NCI-H2107 (cell line): Measurements from ENCODE around the gene CDH2.
A peak's percentile ranks its signal among the peaks of the same experiment; 100 is the strongest.

Experiments used
- DNase-seq: peaks from one replicate; lab custom pipeline; 2025; lab: John Stamatoyannopoulos, UW

CDH2 gene

DNA sequence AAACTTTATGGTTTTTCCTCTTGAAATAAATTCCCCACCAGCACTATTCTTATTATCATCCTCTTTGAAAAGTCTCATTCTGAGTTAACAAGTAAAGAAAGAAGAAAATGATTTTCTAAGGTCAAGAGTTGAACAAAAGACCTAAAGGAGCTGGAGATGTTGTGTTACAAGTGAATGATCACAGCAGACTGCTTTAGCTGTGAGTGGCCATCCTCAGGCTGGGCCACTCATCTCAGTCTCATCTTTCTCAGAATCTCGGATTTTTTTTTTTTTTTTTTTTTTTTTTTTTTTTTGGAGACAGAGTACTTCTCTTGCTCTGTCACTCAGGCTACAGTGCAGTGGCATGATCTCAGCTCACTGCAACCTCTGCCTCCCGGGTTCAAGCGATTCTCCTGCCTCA is 133.3 kb downstream of the CDH2 start:
- DNase-seq = no peak

DNA sequence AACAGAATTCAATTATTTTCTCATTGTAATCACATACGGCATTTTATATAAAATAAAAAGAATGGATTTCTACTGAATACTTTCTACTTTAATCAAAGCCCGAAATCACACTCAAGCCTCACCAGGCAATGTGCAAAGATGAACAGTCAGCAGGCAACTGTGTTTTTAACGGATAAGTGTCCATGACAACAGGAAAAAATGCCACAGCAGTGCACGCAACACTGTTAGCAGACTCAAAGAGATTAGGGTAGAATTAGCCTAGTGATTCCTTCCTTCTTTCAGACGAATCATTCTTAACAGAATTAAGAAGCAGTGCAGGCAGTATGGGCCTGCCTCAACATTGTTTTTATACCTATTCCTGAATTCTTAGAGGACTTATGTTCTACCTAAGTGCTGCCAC is 135.6 kb downstream of the CDH2 start:
- DNase-seq = no peak

DNA sequence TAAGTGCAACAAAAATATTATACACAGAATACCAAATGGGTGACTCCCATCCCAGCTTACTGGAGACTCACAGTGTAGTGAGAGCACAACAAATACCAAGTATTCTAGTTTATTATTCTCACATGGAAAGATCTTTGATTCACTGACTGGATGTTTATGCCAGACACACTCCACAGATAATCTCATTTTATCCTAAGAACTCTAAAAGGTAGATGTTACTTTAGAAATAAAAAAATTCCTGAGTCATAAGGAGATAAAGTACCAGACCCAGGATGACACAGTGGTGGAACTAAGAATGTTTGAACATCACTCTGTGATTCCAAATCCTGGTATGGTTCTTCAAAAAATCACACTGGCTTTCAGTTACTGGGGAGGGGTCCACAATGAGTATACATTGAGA is 136.2 kb downstream of the CDH2 start:
- no peak for DNase-seq

DNA sequence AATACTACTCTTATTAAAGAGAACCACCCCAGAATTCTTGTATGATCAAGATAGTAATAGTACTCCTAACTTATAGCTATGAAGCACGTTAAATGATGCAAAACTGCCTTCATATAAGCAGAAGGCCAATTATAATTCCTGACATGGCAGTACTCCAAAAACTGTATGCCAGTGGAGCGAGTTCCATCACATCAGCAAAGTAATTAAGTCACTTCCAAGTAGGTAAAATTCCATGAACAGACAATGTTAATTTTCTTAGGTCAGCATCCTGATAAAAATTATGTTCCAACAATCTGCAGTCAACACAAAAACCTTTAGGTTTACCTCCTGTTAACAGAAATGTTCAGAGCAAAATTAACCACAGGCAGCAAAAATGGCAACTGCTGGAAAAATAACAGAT is 136.7 kb downstream of the CDH2 start:
- DNase-seq = no peak

DNA sequence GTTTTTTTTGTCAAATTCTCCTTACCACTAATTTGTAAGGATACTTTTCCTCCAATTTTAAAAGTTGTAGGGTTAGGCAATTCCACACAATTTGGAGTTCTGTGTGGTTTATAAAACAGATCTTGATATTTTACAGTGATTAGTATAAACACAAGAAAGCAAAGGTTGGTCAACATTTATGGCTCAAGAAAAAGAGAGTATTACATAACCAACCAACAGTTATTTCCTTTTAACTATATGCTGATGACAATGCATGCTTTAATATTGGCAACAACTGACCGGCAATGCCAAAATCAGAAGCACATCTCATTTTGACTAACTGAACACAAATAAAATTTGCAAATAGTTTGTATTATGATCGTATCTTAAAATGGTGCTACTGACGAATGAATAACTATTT is 137.2 kb downstream of the CDH2 start:
- no peak for DNase-seq

DNA sequence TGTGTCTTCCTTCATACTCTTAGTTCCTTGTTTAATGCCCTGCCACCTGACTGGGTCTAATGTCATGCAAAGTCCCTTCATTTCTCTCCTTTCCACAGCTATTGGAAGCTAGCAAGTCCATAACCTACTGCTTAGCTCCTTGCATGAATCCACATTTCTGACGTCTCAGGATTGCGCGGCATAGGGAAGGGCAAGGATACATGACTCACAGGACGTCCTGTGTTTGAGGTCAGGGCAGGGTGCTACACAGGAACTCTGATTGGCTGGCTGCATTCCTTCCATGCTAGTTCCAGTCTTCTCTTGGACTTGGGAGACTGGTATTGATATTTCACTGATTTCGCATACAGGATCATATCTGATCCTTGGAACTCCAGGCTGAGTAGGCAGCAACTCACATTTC is 137.9 kb downstream of the CDH2 start:
- DNase-seq = no peak

DNA sequence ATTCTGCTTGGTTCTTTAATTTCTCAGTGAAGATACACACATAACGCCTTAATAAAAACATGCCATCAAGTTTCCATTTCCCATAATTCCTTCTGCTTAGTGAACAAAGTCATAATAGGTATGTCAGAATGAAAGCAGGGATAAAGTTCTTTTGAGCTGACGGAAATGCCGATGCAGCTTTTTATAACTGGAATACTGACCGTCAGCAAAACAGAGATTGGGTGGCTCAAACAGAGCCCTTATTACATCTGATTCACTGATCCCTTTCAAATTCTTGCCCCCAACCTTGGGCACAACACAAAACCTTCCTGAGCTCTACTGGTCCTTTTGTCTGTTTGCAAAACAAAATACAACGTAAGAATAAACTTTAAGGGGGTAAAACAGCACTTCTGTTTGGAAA is 140.4 kb downstream of the CDH2 start:
- no peak for DNase-seq

DNA sequence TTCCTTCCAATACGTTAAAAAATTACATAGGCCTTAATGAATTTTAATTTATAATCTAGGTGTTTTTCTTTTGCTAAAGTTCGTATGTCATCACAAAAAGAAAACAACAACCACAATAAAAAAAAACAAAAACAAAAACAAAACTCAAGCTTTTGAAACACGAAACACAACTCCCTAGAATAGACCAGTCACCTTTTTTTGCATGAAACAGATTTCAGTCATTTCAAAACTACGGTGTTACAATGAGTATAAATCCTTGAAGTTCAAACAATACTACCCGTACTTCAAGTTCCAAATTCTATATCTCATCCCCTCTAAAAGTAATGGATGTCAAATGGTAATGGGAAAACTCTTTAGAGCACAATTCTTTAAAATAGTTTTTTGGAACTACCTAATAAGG is 142.4 kb downstream of the CDH2 start:
- no peak for DNase-seq

DNA sequence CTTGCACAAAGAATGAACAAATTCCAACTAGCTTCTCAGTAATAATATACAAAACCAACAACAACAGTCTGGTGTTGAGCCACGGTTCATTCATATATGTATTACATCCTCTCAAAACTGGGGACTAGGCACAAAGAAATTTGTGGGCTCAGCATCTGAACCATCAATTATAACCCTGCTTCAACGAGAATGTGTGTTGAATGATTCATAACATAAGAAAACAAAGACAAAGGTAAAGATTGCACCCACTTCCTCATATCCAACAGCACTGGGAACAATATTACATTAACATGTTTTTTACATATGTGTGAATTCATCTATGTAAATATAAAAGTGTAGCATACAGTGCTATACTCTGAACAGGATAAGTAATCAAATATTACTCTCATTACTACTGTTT is 144.8 kb downstream of the CDH2 start:
- DNase-seq = no peak

DNA sequence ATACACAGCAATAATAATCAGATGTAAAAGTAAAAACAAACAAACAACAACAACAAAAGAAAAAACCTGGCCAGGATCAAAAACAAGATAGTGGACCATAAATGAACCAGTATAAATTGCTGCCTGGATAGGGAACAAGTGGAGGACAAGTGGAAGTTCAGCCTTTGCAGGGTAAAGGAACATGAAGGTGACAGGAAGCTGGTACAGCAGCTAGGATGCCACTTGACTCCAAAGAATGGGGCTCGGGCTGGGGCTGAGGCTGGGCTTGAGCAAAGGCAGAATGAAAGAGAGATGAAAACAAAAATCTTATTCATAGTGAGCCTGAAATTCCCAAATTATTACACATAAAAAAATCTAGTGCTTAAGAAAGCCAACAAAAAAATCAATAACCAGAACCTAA is 146.5 kb downstream of the CDH2 start:
- no peak for DNase-seq

DNA sequence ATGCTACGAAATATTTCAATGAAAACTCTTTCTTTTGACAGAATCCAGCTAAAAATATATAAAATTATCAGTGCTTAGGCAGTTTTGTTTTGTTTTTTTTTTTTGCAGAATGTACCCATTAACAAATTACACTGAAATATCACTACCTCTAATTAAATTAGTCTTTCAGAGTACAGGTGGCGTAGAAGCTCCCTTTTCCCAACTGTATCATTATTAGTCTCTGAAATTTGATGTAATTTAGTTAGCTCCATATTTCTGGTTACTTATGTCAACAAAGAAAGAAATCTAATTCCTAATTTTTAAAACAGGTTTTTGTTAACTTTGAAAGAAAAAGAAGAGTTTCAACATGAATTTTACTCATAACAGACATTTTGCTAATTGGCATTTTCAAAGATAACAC is 149.2 kb downstream of the CDH2 start:
- DNase-seq = no peak

DNA sequence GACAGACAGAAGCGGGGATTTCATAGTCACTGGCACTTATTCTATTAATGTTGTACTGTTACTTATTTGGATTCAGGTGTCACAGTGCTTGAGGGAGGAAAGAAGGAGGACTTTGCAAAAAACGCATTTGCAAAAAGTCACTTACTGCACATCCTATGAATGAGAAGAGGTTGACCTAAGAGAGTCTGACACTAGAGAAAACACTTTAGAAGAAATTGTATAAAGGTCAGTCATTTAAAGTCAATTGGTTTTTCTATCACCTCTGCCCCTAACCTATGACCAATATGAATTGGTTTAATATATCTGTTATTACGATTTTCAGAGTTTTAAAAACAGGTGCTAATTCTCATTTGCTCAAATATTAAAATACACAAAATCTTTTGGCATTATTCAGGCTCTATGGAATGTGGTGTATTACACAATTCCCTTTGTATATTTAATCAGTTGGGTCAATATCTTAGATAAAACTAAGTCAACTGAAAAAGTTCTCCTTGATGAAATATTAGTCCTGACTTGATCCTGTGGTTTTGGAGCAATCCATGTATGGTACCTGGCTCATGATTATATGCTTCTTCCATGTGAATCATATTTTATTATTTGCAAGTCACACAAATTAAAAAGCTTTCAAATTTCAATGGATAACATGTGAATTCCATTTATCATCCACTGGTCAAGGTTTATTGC is 157.4 kb downstream of the CDH2 start:
- DNase-seq = no peak

DNA sequence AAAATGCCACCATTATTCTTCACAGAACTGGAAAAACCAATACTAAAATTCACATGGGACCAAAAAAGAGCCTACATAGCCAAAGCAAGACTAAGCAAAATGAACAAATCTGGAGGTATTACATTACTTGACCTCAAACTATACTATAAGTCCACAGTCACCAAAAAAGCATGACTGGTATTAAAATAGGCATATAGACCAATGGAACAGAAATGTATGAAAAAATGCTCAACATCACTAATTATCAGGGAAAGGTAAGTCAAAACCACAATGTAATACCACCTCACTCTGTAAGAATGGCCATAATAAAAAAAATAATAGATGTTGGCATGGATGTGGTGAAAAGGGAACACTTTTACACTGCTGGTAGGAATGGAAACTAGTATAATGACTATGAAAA is 158.6 kb downstream of the CDH2 start:
- DNase-seq = no peak

DNA sequence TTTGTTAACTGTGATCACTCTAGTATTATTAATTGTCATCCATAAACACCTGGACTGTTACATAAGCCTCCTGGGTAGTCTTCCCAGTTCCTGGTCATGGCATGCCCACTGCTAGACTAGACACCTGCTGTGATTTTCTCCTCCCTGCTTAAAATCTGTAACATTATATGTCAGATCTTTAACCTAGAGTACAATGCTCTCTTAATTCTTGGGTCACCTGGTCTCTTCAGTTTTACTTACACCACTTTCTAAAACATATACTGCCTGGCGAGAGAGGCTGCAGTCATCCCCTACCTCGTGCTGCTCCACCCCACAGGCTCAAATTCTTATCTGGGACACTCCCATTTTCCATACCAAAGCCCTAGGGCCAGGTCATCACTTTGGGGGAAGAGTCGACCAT is 161.3 kb downstream of the CDH2 start:
- peak; percentile 10 for DNase-seq

DNA sequence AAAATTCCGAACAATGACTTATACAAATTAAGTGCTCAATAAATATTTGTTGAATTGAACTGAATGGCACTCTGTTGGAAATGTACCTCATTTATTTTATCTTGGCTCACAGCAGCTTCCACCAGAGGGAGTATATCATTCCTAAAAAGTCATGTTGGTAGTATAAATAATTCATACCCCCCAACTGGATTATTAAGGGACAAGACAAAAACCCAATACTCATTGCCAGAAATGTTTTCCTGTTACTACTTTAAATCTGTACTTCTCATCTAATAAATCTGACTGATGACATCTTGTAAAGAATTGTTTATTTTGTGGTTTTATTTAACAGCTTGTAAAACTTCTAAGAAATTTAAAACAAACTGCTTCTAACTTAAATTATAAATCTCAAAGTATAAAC is 163.9 kb downstream of the CDH2 start:
- no peak for DNase-seq

DNA sequence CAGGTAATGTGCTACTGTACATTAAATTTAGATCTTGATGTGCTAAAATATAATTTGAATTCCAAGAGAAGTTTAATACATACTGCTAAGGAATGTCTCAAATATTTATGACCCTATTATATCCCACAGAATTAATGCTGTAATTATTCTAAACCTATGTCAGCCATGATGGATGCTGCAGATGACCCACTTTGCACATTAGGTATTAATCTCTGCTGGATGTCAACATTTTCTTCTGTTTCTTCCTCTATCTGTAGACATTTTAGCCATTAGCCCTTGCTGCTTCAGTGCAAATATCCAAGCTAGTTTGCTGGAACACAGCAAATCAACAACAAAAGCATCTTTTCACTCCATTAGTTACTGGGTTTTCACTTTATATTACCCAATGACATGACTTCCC is 164.6 kb downstream of the CDH2 start:
- DNase-seq = no peak

DNA sequence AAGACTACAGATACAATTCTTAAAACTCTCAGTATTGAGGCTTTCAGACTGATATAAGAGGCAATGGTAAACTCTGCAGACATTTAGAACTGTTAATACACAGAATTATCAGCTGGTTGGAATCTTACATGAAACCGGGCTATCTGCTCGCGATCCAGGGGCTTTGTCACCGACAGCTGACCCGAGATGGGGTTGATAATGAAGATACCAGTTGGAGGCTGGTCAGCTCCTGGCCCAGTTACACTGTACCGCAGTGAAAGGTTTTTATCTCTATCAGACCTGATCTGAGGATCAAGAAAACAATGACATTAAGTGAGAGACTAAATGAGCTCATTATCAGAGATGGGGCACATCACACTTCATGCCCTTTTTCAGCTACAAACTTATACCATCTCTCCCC is 167.3 kb downstream of the CDH2 start:
- no peak for DNase-seq

DNA sequence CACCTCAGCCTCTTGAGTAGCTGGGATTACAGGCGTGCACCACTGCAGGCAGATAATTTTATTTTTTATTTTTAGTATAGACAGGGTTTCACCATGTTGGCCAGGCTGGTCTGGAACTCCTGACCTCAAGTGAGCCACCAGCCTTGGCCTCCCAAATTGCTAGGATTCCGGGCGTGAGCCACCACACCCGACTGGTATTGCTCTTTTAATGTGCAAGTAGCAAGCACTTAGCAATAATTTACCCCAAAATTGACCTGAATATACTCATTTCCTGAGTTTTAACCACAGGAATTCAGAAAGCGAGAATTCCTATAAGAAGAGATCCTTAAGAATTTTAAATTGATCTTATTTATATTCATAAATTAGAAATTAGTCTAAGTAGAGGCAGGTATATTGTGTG is 169.1 kb downstream of the CDH2 start:
- no peak for DNase-seq

DNA sequence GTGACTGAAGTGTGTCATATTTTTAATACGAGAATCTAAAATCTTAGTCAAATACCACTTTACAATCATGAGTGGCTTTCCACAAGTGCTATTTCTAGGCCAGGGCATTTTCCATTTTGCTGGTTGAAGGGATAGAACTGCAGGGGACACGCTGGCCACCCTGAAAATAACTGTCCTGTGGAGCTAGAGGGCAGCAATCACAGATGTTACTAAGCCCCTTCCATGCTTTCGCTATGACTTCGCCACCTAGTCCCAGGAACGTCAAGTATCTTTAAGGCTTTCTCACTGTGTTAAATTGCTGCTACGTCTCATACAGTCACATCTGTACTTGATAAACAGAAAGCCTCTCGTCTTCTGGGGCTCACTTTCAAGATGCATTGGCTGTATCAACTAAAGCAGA is 171.8 kb downstream of the CDH2 start:
- DNase-seq = no peak

DNA sequence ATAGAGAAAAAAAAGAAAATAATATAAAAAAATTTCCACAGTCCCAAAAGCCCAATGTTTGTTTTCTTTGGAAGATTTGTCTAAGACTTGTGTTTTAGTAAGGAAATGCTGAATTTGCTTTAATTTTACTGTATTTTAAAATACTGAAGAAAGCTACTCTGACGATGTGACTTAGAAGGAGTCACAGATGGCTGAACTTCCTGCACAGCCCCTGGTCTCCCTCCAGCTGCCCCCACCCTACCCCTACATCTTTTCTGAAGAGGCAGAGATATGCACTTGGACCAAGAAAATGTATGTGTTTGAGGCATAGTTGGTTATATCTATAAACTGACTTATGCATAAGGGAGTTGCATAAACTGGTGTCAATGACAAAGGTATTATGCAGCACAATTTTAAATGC is 172.3 kb downstream of the CDH2 start:
- no peak for DNase-seq

DNA sequence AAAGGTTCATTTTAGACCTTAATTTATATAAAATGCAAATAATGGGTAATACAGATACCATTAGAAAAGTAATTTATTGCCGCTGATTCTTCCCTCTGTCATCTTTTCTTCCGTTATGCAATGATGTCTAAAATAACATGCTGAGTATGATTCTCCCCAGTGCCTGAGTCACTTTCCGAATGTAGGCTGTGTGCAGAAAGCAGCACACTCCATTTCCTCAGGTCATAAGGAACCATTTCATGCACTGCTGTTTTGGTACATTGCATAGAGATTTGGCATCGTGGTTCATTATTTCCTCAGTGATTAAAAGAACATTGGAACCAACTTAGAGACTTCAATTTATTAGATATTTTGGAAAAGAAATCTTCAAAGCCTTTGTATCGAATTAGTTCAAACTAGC is 173.5 kb downstream of the CDH2 start:
- DNase-seq = no peak

DNA sequence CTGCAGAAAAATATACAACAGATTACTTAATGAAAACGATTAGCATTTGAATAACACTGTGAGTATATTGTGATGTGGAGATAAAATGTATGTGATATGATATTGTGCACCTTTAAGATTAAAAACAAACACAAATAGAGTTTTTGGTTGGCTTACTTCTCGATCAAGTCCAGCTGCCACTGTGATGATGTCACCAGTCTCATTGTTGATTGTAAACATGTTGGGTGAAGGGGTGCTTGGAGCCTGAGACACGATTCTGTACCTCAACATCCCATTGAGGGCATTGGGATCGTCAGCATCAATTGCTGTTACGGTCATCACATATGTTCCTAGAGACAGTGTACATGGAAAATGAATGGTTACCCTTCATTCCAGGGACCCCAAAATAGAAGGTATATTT is 174.1 kb downstream of the CDH2 start:
- no peak for DNase-seq

DNA sequence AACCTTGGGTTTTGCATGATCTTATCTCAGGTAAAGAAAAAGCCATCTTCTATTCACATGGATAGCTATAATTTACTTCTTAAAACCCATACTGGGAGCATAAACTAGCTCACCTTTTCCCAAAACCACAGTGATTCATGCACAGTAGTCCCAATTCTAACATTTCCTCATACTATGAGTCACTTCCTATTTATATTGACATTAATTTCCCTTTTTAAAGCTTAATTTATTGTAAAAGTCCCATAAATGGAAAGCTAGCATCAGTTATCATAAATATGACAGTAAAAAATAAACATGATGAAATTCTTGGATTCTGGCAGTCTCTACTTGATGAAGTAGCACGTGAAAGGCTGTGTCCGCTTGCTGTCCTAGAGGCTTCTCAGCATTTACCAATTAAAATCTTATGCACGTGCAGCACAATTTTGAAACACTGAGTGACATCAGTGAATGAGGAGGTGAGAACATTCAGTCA is 180.1 kb downstream of the CDH2 start:
- DNase-seq = no peak

DNA sequence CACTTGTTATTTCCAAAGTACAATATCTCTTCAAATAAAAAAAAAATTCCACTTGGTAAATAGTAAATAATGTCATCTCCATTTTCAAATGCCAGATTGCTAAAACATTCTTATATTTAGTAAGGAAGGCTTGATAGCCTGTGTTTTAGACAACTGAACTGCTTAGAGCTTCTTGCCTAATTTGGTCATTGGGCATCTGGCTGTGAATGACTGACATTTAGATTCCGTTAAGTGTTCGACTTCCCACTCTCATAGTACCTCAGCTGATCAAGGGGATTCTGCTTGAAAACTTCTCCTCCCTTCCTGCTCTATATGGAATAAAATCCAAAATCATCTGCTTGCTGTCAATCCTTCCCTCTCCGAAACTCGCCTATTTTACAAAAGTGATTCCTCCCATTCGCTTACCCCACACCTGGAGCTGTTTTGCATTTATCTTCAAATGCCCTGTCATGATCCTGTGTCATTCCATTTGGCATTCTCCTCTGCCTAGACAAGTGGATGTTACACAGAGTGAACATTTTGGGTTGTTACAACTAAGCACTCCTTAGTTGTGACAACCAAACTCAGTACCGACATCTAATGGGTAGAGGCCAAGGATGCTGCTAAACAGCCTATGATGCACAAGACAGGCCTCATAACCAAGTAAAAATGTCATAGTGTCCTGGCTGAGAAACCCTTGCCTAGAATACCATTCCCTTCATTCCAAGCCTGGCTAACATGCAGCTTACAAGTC is 181.0 kb downstream of the CDH2 start:
- no peak for DNase-seq
